Measurements from ENCODE around the gene SAG. TPM values are rescaled to one million over a fixed set of nuclear protein-coding genes. Genes with fewer than 3 reads are reported as not detected.

SAG gene
- total and polyA plus RNA-seq, 2 of the 13 experiments (the other 11 are each of a cell fraction or from before 2014, with no cell fraction given), result not detected

DNA sequence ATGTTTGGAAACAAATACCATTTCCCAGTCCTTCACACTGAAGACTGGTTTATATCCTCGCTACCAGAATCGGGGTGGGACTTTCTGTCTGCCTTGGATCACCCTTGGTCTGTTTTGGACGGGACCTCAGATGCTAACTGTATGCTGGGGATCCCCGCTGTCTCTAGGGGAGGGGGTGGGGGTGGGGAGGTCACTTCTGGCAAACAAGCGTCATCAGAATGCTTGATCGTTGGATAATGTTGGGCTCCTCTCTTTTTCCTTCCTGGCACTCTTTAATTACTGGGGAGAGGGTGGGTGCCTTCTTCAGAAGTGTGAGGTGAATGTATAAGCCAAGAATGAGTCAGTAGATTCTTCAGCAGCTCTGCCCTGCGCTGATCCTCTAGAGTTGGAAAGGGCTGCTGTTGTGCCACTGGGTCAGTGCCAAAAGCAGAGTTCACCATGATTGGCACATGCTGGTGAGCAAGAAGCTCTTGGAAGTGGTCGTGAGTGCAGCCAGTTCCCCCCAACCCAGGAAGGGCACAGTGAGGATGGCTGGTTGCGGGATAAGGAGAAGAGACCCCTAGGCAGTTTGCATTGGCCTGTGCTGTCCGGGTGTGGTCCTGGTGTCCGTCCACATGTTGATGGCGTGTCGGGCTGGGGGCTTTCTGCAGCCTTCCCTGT is 78.9 kb downstream of the SAG start (continued):
- TF ChIP-seq, protein P1, sequence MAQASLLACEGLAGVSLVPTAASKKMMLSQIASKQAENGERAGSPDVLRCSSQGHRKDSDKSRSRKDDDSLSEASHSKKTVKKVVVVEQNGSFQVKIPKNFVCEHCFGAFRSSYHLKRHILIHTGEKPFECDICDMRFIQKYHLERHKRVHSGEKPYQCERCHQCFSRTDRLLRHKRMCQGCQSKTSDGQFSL (CRISPR knock-in tag; IDR thresholded peaks at IDR 0.05), result no peak
- TF ChIP-seq, protein P2, sequence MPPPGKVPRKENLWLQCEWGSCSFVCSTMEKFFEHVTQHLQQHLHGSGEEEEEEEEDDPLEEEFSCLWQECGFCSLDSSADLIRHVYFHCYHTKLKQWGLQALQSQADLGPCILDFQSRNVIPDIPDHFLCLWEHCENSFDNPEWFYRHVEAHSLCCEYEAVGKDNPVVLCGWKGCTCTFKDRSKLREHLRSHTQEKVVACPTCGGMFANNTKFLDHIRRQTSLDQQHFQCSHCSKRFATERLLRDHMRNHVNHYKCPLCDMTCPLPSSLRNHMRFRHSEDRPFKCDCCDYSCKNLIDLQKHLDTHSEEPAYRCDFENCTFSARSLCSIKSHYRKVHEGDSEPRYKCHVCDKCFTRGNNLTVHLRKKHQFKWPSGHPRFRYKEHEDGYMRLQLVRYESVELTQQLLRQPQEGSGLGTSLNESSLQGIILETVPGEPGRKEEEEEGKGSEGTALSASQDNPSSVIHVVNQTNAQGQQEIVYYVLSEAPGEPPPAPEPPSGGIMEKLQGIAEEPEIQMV (CRISPR knock-in tag; IDR thresholded peaks at IDR 0.05; ENCODE audit: low read depth), result no peak

DNA sequence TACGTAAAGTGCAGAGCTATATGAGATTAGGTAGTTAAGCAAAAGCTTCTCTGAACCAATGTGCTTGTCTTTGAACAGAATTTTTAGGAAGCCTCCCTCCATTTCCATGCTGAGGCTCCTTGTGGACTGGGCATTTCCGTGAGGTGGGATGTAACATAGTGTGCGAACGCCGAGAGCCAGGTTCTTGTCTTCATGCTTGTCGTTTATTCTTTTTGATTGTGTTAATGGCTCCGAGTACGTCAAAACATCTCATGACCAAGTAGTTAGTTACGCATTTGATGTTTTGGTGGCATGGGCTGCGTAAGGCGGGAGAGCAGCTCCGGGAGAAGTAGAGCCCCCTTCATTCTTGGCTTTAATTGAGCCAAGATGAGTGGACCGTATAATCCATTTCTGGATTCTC is 79.6 kb downstream of the SAG start:
- Histone ChIP-seq H3K4me2 (ENCODE audit: low read depth, low read length) (peak overlapping the region; percentile 82), H3K27ac (ENCODE audit: extremely low read length, insufficient read depth, low read length) (peak overlapping the region; percentile 80), H3K27me3 (ENCODE audit: control insufficient read depth in 1 of 2, insufficient read depth in 2 of 2, low read length in 2 of 2) (no peaks in the 10 kb centered on the region), H3K4me1 (ENCODE audit: insufficient read depth, low read length) (peaks cover 65% of the 10 kb centered on the region), H2AFZ (ENCODE audit: low read length) (no peak overlapping the region), H3K9me3 (ENCODE audit: low read length) (no peaks in the 10 kb centered on the region), H4K20me1 (ENCODE audit: insufficient read depth, low read length) (no peaks in the 10 kb centered on the region), H3K79me2 (ENCODE audit: insufficient read depth, low read length) (peaks cover 40% of the 10 kb centered on the region), H3K4me3 (replicated peaks in 1 of 3; ENCODE audit: insufficient read depth in 1 of 3, low read depth in 2 of 3, low read length in 3 of 3) (peak overlapping the region in 1 of 3 experiments; percentile 65; a peak in 1 of 6 replicates), H3K9ac (ENCODE audit: insufficient read depth, low read depth, low read length) (peak overlapping the region; percentile 65; the same call in 1 of the 2 replicates), H3K36me3 (replicated peaks in 1 of 2; ENCODE audit: control insufficient read depth in 1 of 2, insufficient read depth in 2 of 2, low read length in 2 of 2) (peaks cover 3 to 18% of the 10 kb centered on the region in 2 experiments; a peak in 4 of 5 replicates)
- no TSS peak for BruUV-seq (replicated peaks)
- no peak for ATAC-seq
- WGBS (ENCODE audit: low lambda C conversion rate), result 98% methylated on average over 13 of the region's 13 CpGs
- in situ Hi-C loops (cut with HindIII; ENCODE audit: extremely low pct_ligation_motif_present, low pct_unique_long_range_greater_than_20kb), result no loop called here
- TF ChIP-seq SNAI1 (CRISPR knock-in tag; IDR thresholded peaks at IDR 0.05; ENCODE audit: borderline replicate concordance) (no peak), STAG1 (CRISPR knock-in tag; IDR thresholded peaks at IDR 0.05) (no peak), DPF2 (CRISPR knock-in tag; IDR thresholded peaks at IDR 0.05; ENCODE audit: borderline replicate concordance, low read depth) (no peak), PHB2 (IDR thresholded peaks at IDR 0.05; ENCODE audit: partially characterized antibody) (no peak), MTF2 (CRISPR knock-in tag; IDR thresholded peaks at IDR 0.05; ENCODE audit: borderline replicate concordance) (no peak)
- TF ChIP-seq, protein P3, sequence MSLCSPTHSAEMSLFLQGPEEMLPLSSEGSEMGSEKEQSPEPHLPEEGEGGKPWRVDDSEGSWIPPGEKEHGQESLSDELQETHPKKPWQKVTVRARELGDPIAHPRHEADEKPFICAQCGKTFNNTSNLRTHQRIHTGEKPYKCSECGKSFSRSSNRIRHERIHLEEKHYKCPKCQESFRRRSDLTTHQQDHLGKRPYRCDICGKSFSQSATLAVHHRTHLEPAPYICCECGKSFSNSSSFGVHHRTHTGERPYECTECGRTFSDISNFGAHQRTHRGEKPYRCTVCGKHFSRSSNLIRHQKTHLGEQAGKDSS (CRISPR knock-in tag; IDR thresholded peaks at IDR 0.05; ENCODE audit: borderline replicate concordance, low read depth), result no peak
- TF ChIP-seq, protein P4, sequence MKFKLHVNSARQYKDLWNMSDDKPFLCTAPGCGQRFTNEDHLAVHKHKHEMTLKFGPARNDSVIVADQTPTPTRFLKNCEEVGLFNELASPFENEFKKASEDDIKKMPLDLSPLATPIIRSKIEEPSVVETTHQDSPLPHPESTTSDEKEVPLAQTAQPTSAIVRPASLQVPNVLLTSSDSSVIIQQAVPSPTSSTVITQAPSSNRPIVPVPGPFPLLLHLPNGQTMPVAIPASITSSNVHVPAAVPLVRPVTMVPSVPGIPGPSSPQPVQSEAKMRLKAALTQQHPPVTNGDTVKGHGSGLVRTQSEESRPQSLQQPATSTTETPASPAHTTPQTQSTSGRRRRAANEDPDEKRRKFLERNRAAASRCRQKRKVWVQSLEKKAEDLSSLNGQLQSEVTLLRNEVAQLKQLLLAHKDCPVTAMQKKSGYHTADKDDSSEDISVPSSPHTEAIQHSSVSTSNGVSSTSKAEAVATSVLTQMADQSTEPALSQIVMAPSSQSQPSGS (CRISPR knock-in tag; IDR thresholded peaks at IDR 0.05), result no peak
- TF ChIP-seq, protein P5, sequence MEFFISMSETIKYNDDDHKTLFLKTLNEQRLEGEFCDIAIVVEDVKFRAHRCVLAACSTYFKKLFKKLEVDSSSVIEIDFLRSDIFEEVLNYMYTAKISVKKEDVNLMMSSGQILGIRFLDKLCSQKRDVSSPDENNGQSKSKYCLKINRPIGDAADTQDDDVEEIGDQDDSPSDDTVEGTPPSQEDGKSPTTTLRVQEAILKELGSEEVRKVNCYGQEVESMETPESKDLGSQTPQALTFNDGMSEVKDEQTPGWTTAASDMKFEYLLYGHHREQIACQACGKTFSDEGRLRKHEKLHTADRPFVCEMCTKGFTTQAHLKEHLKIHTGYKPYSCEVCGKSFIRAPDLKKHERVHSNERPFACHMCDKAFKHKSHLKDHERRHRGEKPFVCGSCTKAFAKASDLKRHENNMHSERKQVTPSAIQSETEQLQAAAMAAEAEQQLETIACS (CRISPR knock-in tag; IDR thresholded peaks at IDR 0.05), result no peak
- ChIA-PET CTCF (ENCODE audit: low intra/inter-chr PET ratio, low total read pairs) (no interaction called here), POLR2A (interaction anchor here (1.0 to 1.6 kb wide), 4 partner anchors 26 to 80 kb away, joined by 3 to 4 read pairs (median 3); no protein-coding TSS in a partner anchor)
- intact Hi-C loops (cut with micrococcal nuclease; ENCODE audit: unreplicated experiment), result loop anchor here (1.0 kb wide), 1 partner anchor 56 kb away; no protein-coding TSS in a partner anchor
- DNase-seq (ENCODE audit: low spot score), result no peak
- FAIRE-seq, result no peak
